NCI-H226 (cell line): ENCODE measurements around the gene DCAKD.

Source experiments
- DNase-seq: peaks from one replicate; pipeline ENCODE4 v3.0.0-alpha.2; 2015

Gene DCAKD, protein sequence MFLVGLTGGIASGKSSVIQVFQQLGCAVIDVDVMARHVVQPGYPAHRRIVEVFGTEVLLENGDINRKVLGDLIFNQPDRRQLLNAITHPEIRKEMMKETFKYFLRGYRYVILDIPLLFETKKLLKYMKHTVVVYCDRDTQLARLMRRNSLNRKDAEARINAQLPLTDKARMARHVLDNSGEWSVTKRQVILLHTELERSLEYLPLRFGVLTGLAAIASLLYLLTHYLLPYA

DNA sequence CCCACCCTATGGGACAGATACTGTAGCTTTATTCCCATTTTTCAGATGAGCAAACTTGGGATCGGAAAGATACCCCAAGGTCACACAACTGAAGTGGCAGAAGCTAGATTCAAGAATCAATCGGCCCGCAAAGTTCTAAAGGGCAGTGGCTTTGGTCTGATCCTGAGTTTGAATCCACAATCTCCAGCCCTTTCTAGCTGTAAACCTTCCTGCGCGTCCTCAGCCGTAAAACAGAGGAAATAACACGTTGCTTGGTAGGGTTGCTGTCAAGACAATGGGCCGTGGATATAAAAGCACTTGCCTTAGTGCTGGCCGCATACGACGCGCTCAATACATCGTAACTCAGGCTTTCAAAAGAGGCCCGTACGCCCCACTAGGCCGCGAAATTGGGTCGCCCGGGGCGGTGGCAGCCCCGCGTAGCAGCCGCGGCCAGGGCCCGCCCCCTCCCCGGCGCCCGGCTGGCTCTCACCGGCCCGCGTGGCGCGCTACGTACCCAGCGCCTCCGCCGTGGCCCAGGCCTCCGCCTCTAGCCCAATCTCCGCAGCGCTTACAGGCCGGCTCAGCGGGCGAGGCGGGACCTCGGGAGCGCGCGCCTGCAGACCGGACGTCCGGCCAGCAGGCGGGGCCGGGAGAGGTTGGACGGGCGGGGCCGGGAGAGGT lies at the start of gene DCAKD:
Gene DCAKD (minus strand): TSS at position 573 of the 660 bp plus-strand sequence. CDS start 16,747 bp downstream, outside the sequence.
- DNase-seq: peak; percentile 98

DNA sequence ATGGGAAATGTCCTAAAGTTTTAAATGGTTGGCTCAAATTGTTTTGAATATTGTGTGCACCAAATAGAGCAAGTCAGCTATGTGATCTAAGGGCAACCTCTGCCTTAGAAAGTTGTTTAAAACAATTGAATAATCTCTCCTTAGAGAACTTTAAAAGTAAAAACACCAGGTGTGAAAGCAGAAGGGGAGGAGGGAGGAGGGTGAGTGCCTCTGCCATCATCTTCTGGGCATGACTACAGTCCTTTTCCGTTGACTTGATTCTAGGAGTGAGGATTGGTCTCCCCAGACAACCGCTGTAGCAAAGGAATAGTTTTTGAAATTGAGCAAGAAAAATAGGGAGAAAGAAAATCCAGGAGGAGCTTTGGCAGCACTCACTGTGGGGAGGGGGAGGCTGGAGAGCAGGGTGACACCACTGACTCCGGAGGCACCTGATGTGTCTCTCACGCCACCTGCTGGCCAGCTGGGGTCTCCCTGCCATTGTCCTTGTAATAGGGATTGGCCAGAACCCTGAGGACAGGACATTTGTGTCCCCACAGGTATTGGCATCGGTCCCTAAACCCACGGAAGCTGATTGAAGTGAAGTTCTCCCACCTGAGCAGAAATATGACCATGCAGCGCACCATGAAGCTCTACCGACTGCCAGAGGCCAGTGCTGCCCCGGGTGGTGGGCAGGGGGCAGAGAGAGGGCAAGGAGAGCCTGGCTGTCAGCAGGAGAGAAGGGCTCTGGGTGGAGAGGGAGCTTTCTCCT lies 47.6 kb upstream of the DCAKD start:
- DNase-seq: peak; percentile 25

GRCh38 chr17:45098081-45098868 lies 46.8 kb upstream of the DCAKD start:
- peak; percentile 47 for DNase-seq

GRCh38 chr17:45096926-45097325 lies 45.5 kb upstream of the DCAKD start:
- DNase-seq: no peak

- DNase-seq: no peak
Measured at GRCh38 chr17:45096141-45096540, 44.7 kb upstream of the DCAKD start.

GRCh38 chr17:45093444-45094110 lies 42.1 kb upstream of the DCAKD start:
- DNase-seq: no peak

DNA sequence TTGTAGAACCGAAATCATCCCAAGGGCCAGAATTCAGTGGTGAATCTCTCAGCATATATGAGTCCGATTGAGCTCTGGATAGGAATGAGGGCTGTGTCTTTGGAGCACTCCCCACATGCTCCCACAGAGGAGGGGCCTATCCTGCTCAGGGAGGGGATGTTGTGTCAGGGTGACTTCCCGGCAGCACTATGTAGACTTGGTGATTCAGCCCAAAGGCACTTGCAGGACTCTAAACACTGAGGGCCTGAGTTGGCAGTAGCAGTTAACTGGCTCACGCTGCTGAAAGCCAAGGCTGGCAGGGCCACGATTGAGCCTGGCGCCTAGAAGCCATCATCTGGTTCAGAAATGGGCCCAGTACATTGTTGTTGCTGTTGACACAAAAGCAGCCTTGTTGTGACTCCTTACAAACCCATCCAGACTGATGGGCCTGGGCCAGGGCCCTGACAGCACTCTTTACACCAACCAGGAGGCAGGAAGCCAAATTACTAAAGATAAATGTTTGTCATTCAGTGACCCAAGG lies 41.5 kb upstream of the DCAKD start:
- DNase-seq: peak; percentile 97

GRCh38 chr17:45091778-45092425 lies 40.5 kb upstream of the DCAKD start:
- no peak for DNase-seq

DNA sequence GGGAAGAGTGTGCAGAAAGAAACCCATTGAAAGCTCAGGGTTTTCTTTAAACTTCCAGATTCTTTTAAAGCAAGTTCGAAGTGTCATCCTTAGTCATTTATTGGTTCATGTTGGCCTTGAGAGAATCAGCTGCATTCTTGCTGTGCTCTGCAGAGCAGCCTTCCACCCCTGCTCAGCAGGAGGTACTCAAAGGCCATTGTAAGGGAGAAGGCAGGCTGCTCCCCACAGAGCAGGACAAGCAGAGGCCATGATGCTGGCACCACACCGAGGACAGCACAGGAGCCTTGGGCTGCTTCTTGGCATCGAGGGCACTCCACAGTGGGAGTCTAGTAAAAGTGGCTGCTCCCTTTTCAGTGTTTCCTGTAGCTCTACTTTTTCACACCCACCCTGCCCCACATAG lies 39.3 kb upstream of the DCAKD start:
- no peak for DNase-seq

DNA sequence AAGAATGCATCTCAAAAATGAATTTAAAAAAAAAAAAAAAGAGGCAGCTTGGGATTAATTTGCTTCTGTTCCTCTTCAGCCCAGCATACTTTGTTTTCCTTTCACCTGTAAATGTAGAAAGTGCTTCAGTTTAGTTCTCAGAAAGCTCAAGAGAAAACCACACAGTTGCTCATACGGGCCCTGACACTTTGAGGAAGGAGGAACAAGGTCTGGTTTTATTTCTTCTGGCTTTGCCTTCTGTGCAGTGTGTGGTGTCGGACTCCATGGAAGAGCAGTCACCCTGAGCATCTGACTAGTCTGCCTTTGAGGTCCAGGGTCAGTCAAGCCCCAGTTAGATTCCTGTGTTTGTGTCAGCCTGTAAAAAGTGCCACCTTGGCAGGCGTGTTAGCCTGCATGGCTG lies 37.3 kb upstream of the DCAKD start:
- DNase-seq: no peak

DNA sequence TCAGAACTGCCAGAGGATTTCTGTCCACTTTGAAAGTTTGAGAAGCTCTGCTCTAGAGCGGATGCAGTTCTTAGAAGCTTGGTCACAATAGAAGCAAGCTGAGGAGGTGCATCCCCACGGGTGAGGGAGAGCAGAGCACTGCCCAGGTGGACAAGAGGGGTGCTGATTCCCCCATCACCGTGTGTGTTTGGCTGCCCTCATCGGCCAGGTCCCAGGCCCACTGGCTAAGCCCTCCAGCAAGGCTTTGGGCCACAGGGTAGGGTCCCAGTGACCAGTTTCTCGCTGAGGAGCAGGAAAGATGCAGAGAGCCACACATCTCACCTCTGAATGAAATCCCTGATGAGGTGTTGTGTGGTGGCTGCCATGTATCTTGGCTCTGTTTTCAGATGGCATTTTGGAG lies 36.5 kb upstream of the DCAKD start:
- no peak for DNase-seq

DNA sequence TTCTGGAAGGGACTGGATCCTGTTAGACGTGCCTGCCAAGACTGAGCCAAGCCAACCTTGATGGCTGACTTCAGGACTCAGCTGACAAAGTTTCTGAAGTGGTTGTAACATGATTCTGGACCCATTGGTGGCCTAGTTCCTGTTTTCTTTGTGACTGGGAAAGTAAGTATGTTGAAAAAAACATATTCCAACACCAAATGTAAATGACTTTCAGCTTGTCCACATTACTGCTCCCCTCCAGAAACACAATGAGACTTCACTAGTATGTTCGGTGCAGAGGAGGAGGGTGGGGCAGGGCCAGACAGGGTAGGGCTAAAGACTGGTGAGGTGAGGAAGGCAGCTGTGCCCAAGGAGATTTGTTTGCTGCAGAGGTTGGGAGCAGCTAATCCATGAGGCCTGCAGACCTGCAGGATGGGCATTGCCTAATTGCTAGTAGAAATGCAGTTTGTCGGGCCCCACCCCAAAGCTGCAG lies 36.1 kb upstream of the DCAKD start:
- no peak for DNase-seq

GRCh38 chr17:45086865-45087503 lies 35.6 kb upstream of the DCAKD start:
- no peak for DNase-seq

DNA sequence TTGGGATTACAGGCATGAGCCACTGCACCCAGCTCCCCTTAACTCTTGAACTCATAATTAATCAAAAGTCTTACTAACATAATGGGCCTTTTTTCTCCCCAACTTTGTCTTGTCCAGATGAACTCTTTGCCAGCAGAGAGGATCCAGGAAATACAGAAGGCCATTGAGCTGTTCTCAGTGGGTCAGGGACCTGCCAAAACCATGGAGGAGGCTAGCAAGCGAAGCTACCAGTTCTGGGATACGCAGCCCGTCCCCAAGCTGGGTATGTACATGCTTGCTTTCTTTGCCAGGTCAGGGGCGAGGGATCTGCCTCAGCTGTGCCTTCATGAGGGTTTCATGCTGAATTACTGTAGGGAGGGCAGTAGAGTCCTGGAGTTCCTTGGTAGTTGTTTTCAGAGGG lies 35.0 kb upstream of the DCAKD start:
- DNase-seq: no peak

DNA sequence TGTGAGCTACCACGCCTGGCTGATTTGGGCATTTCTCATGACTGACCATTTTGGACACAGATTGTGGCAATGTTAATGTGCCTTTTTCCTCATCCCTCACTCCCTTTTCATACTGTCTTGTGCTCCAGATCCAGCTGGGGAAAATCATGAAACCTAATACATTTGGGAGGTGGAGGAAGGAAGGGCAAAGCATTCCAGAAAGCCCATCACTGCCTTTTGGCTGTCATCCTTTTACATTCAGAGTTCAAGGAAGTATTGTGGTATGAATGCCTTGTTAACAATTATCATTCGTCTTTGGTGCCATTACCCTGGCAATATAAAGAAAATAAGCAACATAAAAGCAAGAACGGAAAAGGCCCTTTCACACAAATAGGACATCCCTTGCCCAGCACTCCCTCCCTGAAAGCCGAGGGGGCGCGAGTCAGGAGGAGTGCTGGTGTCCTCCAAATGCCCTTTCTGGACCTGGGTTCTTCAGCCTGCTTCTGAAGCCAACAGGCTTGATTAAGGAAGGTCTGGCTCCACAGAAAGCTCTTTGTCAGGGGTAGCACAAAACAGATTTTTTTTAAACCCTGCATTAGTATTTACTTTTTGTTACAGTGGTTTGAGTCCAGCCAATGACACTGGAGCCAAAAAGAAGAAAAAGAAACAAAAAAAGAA lies 29.7 kb upstream of the DCAKD start:
- no peak for DNase-seq

GRCh38 chr17:45077643-45078042 lies 26.2 kb upstream of the DCAKD start:
- DNase-seq: no peak

- no peak for DNase-seq
Measured at GRCh38 chr17:45073414-45074070, 22.1 kb upstream of the DCAKD start.

GRCh38 chr17:45070809-45071208 lies 19.4 kb upstream of the DCAKD start:
- no peak for DNase-seq

DNA sequence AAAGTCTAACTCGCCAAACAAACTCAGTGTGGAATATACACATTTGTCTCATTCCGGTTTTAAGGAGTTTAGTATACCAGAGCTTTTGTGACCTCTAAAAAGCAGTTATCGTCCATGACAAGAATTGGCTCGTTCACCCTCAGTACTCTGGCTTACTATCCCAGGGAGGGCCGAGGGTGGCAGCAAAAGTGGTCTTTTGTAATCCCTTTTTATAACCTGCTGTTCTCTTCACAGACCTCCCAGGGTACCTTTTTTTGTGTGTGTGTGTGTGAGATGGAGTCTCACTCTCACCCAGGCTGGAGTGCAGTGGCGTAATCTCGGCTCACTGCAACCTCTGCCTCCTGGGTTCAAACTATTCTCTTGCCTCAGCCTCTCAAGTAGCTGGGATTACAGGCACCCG lies 18.6 kb upstream of the DCAKD start:
- DNase-seq: no peak

GRCh38 chr17:45067637-45068036 lies 16.2 kb upstream of the DCAKD start:
- DNase-seq: no peak
